GM13977 (cell line): ENCODE data around the gene PTK6.

ENCODE experiments used
- DNase-seq: peaks from one replicate; pipeline ENCODE4 v3.0.0; 2012; ENCODE audit warnings: low spot score
- CTCF ChIP-seq: IDR thresholded peaks from 2 replicates; pipeline ENCODE4 v1.5.1; 2012; ENCODE audit warnings: mild to moderate bottlenecking, control low read depth; ENCODE audit not compliant: insufficient read depth; ENCODE audit errors: extremely low read depth, missing control alignments
- in situ Hi-C: fragments of 300-500 bp; cut with MboI; formaldehyde crosslinking; loops from one replicate; pipeline ENCODE4 v1.12.0; 2022; ENCODE audit warnings: low sequenced_read_pairs, low pct_unique_long_range_greater_than_20kb, mixed read lengths, inconsistent platforms; ENCODE audit not compliant: unreplicated experiment

The PTK6 gene

GRCh38 chr20:63503524-63503923, 33.7 kb downstream of the PTK6 start:
- in situ Hi-C loops, result no loop called here
- TF ChIP-seq CTCF, result no peak
- no peak for DNase-seq

- in situ Hi-C loops, result no loop called here
- TF ChIP-seq CTCF, result no peak
- no peak for DNase-seq
Observed at GRCh38 chr20:63502671-63503172, 34.5 kb downstream of the PTK6 start.

GRCh38 chr20:63501818-63502670, 35.1 kb downstream of the PTK6 start:
- DNase-seq, result no peak
- in situ Hi-C loops, result no loop called here
- TF ChIP-seq CTCF, result no peak

GRCh38 chr20:63500902-63501817, 36.0 kb downstream of the PTK6 start:
- DNase-seq, result no peak
- in situ Hi-C loops, result no loop called here
- TF ChIP-seq CTCF, result no peak

GRCh38 chr20:63500151-63500901, 36.9 kb downstream of the PTK6 start:
- in situ Hi-C loops, result no loop called here
- DNase-seq, result no peak
- TF ChIP-seq CTCF, result no peak
